Memory B cell (primary cell): ENCODE measurements around the gene LTBR.

Experiments
- ATAC-seq: fragments of 150-1000 bp; cut with Tn5 transposase; 2 replicates; pipeline ENCODE4 v1.10.0; 2021; ENCODE audit warnings: low read depth, mild to moderate bottlenecking, moderate library complexity
- DNase-seq, 2 donors: peaks; one replicate each; pipeline ENCODE4 v3.0.0; 2022; ENCODE audit warnings: low spot score in 2 of 2
- H3K27ac Mint-ChIP-seq: one replicate; pipeline ENCODE4 v1.8.0; 2022; ENCODE audit warnings: mild to moderate bottlenecking, moderate library complexity, mixed read lengths
- H3K27me3 Mint-ChIP-seq: one replicate; pipeline ENCODE4 v1.8.0; 2022; ENCODE audit warnings: mixed read lengths
- H3K36me3 Mint-ChIP-seq: one replicate; pipeline ENCODE4 v1.8.0; 2022; ENCODE audit warnings: mild to moderate bottlenecking, mixed read lengths
- H3K4me1 Mint-ChIP-seq: one replicate; pipeline ENCODE4 v1.8.0; 2022; ENCODE audit warnings: mixed read lengths
- H3K4me3 Mint-ChIP-seq: one replicate; pipeline ENCODE4 v1.8.0; 2022; ENCODE audit warnings: mild to moderate bottlenecking, moderate library complexity, mixed read lengths
- H3K9me3 Mint-ChIP-seq: one replicate; pipeline ENCODE4 v1.8.0; 2022; ENCODE audit warnings: mixed read lengths

Gene LTBR

DNA sequence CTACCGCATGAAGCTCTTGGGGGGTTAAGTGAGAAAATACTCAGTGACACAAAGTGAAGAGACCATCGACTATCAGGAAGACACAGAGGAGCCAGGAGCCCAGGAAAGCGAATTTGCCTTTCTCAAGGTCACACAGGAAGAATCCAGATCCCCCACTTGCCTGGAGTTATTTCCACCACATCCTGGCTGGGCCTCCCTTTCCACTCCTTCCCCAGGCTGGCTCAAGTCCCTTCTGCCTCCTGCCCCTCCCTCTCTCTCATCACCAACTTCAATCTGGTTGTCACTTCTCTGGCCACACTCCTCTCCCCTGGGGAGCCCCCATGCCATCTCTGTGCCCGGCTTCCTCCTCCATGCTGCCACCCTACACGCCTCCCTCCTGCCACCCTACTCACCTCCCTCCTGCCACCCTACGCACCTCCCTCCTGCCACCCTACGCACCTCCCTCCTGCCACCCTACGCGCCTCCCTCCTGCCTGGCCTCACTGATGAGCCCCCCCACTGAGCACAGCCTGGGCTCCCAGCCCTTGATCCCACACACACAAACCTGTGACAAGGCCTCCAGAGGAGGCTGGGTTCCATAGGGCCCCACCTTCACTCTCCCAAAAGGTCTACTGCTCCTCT lies 14.9 kb upstream of the LTBR start:
- peaks cover 20% of the 10 kb centered on the region for H3K27me3 Mint-ChIP-seq
- DNase-seq, result no peak
- no peaks in the 10 kb centered on the region for H3K36me3 Mint-ChIP-seq
- peaks cover 4% of the 10 kb centered on the region for H3K9me3 Mint-ChIP-seq
- ATAC-seq, result no peak
- peaks cover 5% of the 10 kb centered on the region for H3K4me1 Mint-ChIP-seq
- H3K4me3 Mint-ChIP-seq, result no peak overlapping the region
- H3K27ac Mint-ChIP-seq, result no peak overlapping the region

DNA sequence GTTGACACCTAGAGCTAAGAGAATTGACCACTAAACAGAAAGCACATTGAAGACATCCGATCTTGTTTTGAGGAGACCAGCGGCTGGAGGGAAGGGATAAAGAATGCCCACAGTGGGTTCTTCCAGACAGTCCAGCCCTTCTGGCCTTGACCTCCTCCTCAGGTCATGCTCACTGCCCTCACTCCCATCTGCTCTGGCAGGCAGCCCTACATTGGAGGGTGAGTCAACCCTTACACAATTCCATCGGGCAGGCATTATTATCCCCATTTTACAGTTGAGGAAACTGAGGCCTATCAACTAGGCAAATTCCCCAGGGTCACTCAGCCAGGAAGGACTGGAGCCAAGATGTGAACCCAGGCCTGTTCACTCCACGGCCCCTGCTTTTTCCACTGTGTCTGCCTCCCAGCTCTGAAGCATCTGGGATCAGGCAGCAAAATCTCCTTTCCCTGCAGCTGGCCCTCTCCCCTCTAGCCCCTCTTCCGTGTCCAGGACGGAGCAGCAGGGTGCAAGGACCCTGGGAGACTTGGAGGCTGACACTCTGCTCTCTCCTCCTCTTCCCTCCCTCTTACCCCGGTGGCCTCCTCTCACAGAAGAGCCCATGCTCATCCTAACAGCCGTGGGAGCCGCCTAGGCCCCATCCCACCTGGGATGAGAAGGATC lies 13.9 kb upstream of the LTBR start:
- Mint-ChIP-seq H3K27ac (no peak overlapping the region), H3K36me3 (no peaks in the 10 kb centered on the region), H3K27me3 (peaks cover 22% of the 10 kb centered on the region), H3K9me3 (peaks cover 4% of the 10 kb centered on the region), H3K4me1 (peaks cover 4% of the 10 kb centered on the region), H3K4me3 (no peak overlapping the region)
- no peak for DNase-seq
- no peak for ATAC-seq

DNA sequence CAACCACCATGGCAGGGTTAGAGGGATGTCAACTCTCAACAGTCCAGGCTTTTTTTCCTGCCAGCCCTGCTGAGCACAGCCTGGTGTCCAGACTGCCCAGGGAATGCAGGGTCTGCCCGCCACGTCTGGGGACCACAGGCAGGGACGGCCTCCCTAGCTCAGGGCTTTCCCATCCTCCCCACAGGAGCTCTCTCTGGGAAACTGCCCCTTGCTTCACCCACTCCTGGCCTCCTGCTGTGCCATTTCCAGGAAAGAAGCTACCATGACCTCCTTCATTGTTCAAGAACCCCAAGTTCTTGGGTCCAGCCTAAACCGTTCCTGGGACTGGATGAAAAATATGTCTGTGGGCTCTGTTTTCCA lies 13.4 kb upstream of the LTBR start:
- Mint-ChIP-seq H3K36me3 (no peaks in the 10 kb centered on the region), H3K4me3 (no peak overlapping the region), H3K4me1 (peaks cover 5% of the 10 kb centered on the region), H3K27me3 (peaks cover 24% of the 10 kb centered on the region), H3K9me3 (peaks cover 4% of the 10 kb centered on the region), H3K27ac (no peak overlapping the region)
- ATAC-seq, result no peak
- no peak for DNase-seq

DNA sequence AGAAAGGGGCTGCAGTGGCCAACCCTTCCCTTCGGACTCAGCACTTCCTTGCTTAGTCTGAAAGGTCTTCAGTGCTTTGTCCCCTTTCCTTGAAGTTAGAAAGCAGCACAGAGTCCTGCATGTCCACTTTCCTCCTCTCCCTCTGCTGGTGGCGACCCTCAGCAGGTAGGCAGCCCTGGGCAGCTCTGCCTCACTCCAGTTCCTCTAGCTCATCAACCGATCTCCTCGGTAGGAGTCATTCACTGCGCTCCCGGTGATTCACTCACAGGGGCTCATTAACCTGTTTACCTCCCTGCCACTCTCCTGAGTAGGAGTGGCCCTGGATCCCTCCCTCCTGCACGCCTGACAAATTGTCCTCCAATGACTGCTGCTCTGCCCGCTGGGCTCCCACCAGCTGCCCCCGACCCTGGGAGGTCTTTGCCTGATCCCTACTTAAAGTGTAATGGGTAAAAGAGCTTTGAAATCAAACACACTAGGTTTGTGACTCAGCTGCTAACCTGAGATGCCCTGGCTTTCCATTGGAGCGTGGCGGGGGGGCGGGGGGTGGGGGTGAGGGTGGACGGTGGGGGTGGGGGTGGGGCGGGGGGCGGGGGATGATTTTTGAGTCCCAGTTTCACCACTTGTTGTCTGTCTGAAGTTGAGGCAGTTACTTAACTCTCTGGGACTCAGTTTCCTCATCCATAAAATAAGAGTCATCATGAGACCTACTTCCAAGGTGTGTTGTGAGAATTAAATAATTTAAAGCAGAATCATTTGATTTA lies 12.8 kb upstream of the LTBR start:
- peaks cover 27% of the 10 kb centered on the region for H3K27me3 Mint-ChIP-seq
- DNase-seq, result no peak
- H3K27ac Mint-ChIP-seq, result no peak overlapping the region
- peaks cover 4% of the 10 kb centered on the region for H3K9me3 Mint-ChIP-seq
- H3K36me3 Mint-ChIP-seq, result no peaks in the 10 kb centered on the region
- peaks cover 5% of the 10 kb centered on the region for H3K4me1 Mint-ChIP-seq
- ATAC-seq, result no peak
- no peak overlapping the region for H3K4me3 Mint-ChIP-seq

DNA sequence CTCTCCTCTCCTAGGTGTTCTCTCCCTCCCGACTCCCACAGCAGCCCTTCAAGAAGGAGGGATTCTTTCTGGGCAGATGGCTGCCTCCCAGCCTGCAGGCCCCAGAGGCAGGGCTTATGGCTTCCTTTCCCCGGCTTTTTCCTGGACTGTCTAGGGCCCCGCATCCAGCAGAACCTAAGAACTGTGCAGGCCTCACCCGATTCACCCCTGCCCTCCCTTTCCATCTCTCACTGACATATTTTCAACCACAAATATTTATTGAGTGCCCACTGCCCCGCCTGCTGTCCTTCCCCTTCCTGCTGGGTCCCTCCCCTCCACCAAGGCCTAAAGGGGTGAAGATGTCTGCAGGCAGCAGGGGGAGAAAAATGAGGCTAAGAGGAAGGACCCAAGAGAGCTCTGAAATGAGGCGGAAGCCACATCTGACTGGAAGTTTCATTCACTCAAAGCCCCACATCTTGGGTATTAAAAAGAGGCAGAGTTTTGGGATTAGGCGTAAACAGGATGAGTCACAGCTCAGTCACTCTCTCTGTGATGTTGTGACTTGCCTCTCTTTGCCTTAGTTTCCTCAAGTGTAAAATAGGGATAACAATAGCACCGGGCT lies 11.5 kb upstream of the LTBR start:
- Mint-ChIP-seq H3K36me3 (no peaks in the 10 kb centered on the region), H3K9me3 (no peaks in the 10 kb centered on the region), H3K27me3 (peaks cover 31% of the 10 kb centered on the region), H3K27ac (no peak overlapping the region), H3K4me3 (no peak overlapping the region), H3K4me1 (peaks cover 6% of the 10 kb centered on the region)
- DNase-seq (no peak), ATAC-seq (no peak)

DNA sequence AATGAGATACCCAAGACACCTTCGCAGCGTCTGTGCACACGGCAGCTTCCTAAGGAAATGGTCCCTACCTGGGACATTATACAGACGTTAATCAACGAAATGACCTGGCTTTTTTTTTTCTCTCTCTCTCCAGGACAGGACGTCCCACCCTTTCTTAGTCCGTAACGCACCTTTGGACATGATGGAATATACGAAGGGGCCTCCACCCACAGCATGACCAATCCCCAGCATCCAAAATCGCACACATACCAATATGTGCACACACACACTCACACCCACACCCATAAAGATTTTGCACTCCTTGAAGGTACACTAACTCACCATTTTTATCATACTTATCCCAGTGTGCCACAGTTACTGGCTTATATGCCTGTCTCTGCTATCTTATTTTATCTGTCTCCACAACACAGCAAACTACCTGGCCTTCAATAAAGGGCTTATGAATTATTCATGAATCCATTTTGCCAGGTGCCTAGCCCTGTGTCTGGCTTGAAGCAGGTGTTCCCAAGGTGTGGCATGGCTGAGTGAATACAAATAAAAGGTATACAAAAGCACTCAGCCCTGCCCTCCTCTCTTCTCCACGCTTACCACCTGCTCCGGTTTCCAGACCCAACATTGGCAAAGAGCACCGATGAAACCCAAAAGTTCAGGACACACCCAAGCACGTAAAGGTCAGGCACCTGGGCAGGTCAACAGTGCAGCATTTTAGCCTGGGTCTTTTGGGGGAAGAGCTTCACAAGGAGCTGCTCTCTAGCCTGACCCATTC lies 10.8 kb upstream of the LTBR start:
- Mint-ChIP-seq H3K36me3 (no peaks in the 10 kb centered on the region), H3K4me1 (peaks cover 6% of the 10 kb centered on the region), H3K9me3 (no peaks in the 10 kb centered on the region), H3K27me3 (peaks cover 31% of the 10 kb centered on the region), H3K4me3 (no peak overlapping the region), H3K27ac (no peak overlapping the region)
- DNase-seq (no peak), ATAC-seq (no peak)

DNA sequence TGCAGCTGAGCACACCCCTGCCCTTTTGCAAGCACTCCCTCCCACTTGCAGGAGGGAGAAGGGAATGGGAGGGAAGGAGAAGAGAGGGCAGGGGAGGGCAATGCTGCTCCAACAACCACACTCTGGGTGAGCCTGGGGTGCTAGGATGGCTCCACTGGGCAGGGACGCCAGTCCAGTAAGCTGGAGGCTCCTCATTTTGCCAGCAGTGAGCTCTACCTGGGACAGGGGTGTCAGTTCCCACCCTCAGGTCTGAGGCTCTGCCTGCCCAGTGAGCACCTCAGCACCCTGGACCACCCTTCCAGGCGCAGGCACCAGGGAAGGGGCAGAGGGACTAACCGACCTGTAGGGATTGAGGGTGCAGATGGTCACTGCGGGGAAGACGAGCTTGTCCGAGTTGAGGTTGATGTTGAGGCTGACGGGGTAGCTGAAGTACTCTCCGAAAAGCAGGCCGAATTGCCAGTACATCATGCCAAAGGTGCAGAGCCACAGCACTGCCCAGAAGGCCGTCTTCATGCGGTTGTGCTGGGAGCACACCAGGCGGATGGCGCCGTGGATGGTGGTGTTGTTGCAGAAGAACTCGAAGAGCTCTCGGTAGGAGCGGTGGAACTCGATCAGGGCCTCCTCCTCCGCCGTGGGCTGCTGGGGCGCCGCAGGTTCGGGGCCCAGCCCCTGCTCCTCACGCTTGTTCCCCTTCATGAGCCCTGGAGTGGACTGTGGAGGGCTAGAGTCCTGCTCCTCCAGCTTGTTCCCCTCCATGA lies 9.8 kb upstream of the LTBR start:
- no peak overlapping the region for H3K27ac Mint-ChIP-seq
- no peaks in the 10 kb centered on the region for H3K9me3 Mint-ChIP-seq
- peaks cover 33% of the 10 kb centered on the region for H3K27me3 Mint-ChIP-seq
- no peaks in the 10 kb centered on the region for H3K36me3 Mint-ChIP-seq
- H3K4me1 Mint-ChIP-seq, result peaks cover 6% of the 10 kb centered on the region
- ATAC-seq (no peak), DNase-seq (no peak)
- H3K4me3 Mint-ChIP-seq, result no peak overlapping the region

DNA sequence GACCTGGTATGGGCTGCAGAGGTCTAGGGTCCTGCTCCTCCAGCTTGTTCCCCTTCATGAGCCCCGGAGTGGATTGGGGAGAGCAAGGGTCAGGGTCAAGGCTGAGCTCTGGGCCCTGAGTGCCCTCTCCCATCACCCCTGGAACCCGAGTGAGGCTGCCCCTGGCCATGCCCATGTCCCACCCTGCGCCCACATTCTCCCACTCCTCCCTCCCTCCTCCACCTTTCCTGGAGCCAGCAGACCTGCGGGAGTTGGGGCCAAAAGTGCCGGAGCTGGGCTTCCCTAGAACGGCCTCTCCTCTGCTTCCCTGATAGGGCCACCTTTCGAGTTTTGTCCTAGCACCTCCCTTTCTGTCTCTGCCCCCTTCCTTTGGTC lies 9.2 kb upstream of the LTBR start:
- Mint-ChIP-seq H3K27ac (no peak overlapping the region), H3K27me3 (peaks cover 34% of the 10 kb centered on the region), H3K36me3 (no peaks in the 10 kb centered on the region), H3K4me3 (no peak overlapping the region), H3K9me3 (no peaks in the 10 kb centered on the region), H3K4me1 (peaks cover 6% of the 10 kb centered on the region)
- ATAC-seq (no peak), DNase-seq (no peak)

DNA sequence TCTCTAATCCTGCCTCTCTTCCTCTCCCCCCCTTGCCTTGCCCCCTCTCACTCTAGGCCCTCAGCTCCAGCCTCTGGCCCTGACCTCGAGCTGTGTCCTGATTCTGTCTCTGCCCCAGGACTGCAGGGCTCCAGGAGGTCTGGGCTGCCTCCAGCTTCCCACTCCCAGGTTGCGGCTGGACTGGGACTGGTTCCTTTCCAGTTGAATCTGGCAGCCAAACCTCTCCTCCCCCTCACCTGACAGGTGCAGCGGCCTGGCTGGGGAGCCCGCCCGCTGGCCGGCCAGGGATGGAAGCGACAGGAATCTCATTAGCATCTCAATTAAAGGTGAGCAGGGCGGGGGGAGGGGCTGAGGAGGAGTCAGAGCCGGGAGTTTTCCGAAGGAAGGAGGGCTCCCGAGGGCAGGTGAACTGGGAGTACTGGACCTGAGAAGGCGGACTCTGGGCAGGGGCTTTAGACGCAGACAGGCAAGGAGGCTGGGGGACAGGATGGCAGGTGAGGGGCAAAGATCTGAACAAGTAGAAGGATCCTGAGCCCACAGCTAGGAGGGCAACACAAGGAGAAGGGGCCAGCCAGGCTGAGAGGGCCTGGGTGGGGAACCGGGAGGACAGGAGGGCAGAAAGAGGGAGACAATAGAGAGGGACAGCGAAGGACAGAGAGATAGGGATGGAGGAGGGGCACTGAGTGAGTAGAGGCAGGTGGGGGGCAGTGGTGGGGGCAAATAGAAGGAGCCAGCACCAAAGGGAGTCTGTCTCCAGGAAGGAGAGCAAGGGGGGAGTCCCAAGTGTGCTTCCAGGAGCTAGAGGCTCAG lies 8.5 kb upstream of the LTBR start, which contains the start of gene SCNN1A:
Gene SCNN1A, minus strand, starts transcription at position 295 of the 810 bp plus-strand sequence. CDS start 780 bp downstream, outside the sequence.
- Mint-ChIP-seq H3K27ac (no peak within 1 kb of the TSS), H3K27me3 (peaks cover 31% of the 10 kb centered on the region)

DNA sequence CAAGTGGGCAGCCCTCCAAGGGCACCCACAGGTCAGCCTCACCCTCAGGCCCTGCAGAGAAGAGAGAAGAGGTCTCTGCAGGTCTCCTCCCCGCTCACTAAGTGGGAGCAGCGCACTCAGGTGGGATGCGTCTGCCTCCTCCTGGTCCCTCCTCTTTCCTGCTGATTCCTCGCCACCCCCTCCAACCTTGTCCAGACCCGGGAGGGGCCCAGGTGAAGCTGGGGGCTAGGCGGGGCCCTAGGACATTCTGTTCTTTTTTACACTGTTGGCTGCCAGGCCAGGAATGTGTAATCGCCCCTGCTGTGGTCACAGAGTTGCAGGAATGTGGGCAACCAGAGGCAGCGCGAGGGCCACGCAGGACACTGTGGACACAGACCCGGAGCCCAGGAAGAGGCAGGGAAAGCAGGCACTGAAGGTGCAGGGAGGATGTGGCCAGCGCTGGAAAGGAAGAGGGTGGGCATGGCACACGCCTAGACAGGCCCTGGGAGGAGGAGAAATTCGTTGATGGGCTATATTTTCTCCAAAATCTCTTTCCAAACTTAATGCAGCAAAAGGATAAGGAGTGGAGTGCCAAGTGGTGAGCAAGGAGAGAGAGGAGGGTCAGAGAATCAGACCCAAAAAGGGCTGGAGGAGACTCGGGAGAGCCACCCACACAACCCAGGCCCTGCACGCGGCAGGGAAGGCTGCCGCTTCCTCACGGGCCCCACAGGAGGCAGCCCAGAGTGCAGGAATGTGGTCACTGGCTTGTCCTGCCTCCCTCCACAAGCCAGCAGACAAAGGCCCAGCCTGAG lies 7.7 kb upstream of the LTBR start:
- DNase-seq (no peak), ATAC-seq (no peak)
- H3K36me3 Mint-ChIP-seq, result no peaks in the 10 kb centered on the region
- no peak overlapping the region for H3K4me3 Mint-ChIP-seq
- H3K9me3 Mint-ChIP-seq, result no peaks in the 10 kb centered on the region
- peaks cover 29% of the 10 kb centered on the region for H3K27me3 Mint-ChIP-seq
- H3K4me1 Mint-ChIP-seq, result peaks cover 6% of the 10 kb centered on the region
- no peak overlapping the region for H3K27ac Mint-ChIP-seq

More for the DNA sequence above, 8.5 kb upstream of the LTBR start, which contains the start of gene SCNN1A:
- H3K4me3 Mint-ChIP-seq, result no peak within 1 kb of the TSS
- no peaks in the 10 kb centered on the region for H3K36me3 Mint-ChIP-seq
- DNase-seq (no peak), ATAC-seq (no peak)
- peaks cover 6% of the 10 kb centered on the region for H3K4me1 Mint-ChIP-seq
- no peaks in the 10 kb centered on the region for H3K9me3 Mint-ChIP-seq

DNA sequence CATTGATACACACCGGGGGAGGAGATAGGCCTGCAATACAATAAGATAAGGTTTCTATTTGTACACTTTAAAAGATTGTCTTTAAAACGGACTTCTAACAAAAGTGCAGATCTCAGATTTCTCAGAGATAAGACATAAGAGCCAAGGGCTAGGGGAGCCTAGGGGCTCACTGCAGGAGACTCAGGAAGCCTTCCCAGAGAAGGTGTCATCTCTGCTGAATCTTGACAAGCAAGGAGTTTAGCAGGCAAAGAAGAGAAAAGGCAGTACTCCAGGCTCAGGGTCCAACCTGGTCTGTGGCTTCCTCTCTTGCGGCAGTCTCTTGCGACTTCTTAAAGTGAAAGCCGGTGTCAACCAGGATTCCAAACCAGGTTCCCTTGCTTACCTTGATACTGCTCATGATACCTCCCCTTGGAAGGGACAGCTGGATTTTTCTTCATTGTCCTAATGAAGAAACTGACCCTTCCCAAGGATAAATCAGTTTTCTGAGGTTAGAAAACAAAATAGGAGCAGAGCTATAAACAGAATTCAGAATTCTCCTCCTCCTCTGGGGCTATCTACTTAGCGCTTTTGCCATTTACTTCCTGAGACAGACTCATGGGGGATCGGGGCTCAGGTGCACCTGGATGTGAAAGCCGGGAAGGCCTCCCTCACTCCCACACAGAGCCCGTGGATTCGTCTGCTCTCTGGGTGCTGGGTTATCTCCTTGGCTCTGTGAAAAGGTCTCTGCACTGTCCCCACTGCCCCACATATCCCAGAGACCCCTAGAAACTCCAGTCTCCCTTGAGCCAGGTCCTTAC lies 6.9 kb upstream of the LTBR start:
- H3K27ac Mint-ChIP-seq, result no peak overlapping the region
- DNase-seq (no peak), ATAC-seq (no peak)
- peaks cover 34% of the 10 kb centered on the region for H3K27me3 Mint-ChIP-seq
- H3K36me3 Mint-ChIP-seq, result no peaks in the 10 kb centered on the region
- H3K4me1 Mint-ChIP-seq, result peaks cover 6% of the 10 kb centered on the region
- no peaks in the 10 kb centered on the region for H3K9me3 Mint-ChIP-seq
- H3K4me3 Mint-ChIP-seq, result no peak overlapping the region
